Measurements from ENCODE around the gene FOXA3. TPM values are rescaled to one million over a fixed set of nuclear protein-coding genes. Genes with fewer than 3 reads are reported as not detected.
"Not testable (repeated sequence)": the region's sequence is repeated elsewhere in the genome, so short reads cannot be mapped to it uniquely, and the experiment has no call there.

FOXA3 gene
- total and polyA plus RNA-seq, 11 donors = 0.07 TPM; not detected in 10

DNA sequence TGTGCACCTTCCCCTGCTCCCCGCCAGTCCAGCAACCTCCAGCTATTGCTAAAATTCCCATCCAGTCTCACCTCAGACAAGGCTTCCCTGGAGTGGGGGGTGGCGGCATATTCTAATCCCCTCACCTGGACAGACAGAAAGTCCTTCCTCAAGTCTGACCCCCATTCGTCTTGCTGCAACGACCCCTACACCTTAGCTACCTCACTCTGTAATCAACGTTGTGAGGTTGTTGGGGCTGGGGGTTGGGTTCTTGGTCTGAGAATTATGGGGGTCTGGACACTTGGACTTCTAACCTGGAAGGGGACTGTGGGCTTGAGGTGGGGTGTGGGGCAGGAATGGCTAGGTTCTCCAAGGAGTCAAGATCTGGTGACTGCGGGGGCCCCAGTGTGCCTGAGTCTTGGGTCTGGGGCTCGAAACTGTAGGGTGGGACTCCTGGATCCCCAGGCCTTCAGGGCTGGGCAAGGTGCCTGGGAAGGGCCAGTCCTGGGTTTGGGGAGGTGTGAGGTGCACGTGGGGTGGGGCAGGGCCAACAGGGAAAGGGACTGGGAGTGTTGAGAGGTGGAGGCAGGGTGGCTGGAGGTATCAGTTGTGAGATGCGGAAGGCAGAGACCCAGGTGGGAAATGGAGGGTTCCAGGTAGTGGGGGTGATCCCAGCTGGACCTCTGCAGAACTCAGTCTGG lies 1.3 kb downstream of the FOXA3 start:
- ATAC-seq = no peak
- TF ChIP-seq POLR2A (IDR thresholded peaks at IDR 0.05) = no peak
- TF ChIP-seq, protein P1, sequence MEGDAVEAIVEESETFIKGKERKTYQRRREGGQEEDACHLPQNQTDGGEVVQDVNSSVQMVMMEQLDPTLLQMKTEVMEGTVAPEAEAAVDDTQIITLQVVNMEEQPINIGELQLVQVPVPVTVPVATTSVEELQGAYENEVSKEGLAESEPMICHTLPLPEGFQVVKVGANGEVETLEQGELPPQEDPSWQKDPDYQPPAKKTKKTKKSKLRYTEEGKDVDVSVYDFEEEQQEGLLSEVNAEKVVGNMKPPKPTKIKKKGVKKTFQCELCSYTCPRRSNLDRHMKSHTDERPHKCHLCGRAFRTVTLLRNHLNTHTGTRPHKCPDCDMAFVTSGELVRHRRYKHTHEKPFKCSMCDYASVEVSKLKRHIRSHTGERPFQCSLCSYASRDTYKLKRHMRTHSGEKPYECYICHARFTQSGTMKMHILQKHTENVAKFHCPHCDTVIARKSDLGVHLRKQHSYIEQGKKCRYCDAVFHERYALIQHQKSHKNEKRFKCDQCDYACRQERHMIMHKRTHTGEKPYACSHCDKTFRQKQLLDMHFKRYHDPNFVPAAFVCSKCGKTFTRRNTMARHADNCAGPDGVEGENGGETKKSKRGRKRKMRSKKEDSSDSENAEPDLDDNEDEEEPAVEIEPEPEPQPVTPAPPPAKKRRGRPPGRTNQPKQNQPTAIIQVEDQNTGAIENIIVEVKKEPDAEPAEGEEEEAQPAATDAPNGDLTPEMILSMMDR (IDR thresholded peaks at IDR 0.05) = no peak
- Histone ChIP-seq H3K9me3 (no peaks in the 10 kb centered on the region), H3K4me3 (no peak overlapping the region), H3K27me3 (peaks cover 8 to 27% (median 16%) of the 10 kb centered on the region in 9 donors), H3K27ac (no peak overlapping the region), H3K4me1 (peaks cover 0 to 28% (median 21%) of the 10 kb centered on the region in 12 donors), H3K36me3 (peaks cover 0 to 11% (median 3%) of the 10 kb centered on the region in 9 donors)
- peak in 1 of 5 donors; percentile 7 for DNase-seq
- WGBS, 4 donors = 62 to 69% (median 66%) methylated on average over 9 of the region's 9 CpGs
- intact Hi-C loops (cut with DNase I) = no loop called here

DNA sequence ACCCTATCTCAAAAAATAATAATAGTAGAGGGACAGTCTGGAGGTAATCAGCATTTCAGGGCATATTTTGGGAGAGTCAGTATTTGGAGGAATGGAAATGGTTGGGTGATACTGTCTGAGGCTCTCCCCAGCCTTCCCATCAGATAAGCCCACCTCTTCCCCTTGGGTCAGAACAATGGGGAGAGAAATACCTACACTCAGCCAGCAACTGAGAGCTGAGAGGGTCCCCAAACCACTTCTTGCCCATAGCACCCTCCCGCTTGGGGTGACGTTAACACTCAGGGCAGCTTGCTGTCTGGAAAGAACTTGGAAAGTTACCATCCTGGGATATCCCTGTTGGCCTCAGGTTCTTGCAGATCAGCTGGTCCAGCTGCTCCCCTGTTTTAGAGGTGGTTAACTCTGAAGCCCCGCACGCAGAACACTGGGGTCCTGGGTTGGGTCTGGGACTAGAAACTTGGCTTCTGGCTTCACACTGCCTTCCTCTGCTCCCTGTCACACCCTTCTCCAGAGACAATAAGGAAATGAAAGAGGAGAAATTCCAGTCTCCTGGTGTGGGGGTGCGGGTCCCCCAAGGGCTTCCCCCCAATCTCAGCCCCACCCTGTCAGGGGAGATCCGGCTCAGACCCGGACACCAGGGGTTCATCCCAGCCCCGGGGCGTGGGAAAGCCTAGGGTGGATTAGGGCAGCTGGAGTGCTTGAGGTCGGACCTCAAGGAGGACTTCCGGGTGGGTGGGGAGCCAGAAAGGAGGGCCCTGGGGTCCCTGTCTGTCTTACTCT lies 2.5 kb downstream of the FOXA3 start:
- Histone ChIP-seq H3K36me3 (peaks cover 0 to 2% (median 0%) of the 10 kb centered on the region in 9 donors), H3K4me3 (no peak overlapping the region), H3K27ac (no peak overlapping the region), H3K9me3 (no peaks in the 10 kb centered on the region), H3K27me3 (peaks cover 8 to 27% (median 16%) of the 10 kb centered on the region in 9 donors), H3K4me1 (peaks cover 0 to 24% (median 16%) of the 10 kb centered on the region in 12 donors)
- ATAC-seq (no peak), DNase-seq (peak in 1 of 5 donors; percentile 36)
- intact Hi-C loops (cut with DNase I) = no loop called here
- WGBS, 4 donors = 43 to 61% (median 54%) methylated on average over 9 to 11 of the region's 11 CpGs
- TF ChIP-seq POLR2A (IDR thresholded peaks at IDR 0.05) = no peak
- TF ChIP-seq, protein P1 (IDR thresholded peaks at IDR 0.05) = no peak

DNA sequence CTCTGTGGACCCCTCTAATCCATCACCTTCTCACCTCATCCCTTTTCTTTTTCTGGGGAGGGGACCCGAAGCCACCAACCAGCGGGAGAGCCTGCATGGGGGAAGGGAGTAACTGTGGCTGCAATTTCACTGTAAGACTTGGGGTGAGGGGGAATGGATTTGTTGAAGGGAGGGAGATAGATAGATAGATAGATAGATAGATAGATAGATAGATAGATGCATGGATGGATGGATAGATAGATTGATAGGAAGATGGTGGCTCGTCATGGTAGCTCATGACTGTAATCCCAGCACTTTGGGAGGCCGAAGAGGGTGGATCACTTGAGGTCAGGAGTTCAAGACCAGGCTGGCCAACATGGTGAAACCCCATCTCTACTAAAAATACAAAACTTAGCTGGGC lies 3.1 kb downstream of the FOXA3 start:
- Histone ChIP-seq H3K27me3 (peaks cover 8 to 27% (median 16%) of the 10 kb centered on the region in 9 donors), H3K4me1 (peaks cover 0 to 17% (median 10%) of the 10 kb centered on the region in 12 donors)
- H3K4me3 ChIP-seq; ATAC-seq; intact Hi-C loops (cut with DNase I); H3K36me3 ChIP-seq; DNase-seq; H3K9me3 ChIP-seq; H3K27ac ChIP-seq: not testable (repeated sequence)
- 59 to 74% (median 65%) methylated on average over 4 of the region's 4 CpGs for WGBS, 4 donors

DNA sequence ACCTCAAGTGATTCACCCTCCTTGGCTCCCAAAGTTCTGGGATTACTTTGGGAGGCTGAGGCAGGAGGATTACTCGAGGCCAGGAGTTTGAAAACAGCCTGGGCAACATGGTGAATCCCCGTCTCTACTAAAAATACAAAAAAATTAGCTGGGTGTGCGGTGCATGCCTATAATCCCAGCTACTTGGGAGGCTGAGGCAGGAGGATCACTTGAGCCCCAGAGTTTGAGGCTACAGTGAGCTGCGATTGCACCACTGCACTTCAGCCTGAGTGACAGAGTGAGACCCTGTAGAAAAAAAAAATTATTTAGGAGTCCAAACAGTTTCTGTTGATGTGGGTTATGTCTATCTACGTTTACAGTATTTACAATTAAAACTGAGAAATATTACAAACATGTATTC lies 6.7 kb downstream of the FOXA3 start:
- Histone ChIP-seq H3K27me3 (peaks cover 0 to 8% (median 0%) of the 10 kb centered on the region in 9 donors), H3K36me3 (no peaks in the 10 kb centered on the region), H3K4me1 (no peaks in the 10 kb centered on the region), H3K9me3 (no peaks in the 10 kb centered on the region), H3K27ac (no peak overlapping the region), H3K4me3 (no peak overlapping the region)
- no peak for DNase-seq
- WGBS, 4 donors = 81 to 88% (median 87%) methylated on average over 5 of the region's 5 CpGs
- intact Hi-C loops (cut with DNase I) = no loop called here
- ATAC-seq = no peak
- TF ChIP-seq POLR2A (IDR thresholded peaks at IDR 0.05) = no peak
- TF ChIP-seq, protein P1 (IDR thresholded peaks at IDR 0.05) = no peak
